ES-I3 (cell line): Measurements from ENCODE around the gene ENKD1.
A peak's percentile ranks its signal among the peaks of the same experiment; 100 is the strongest.

ENCODE experiments used
- H3K36me3 ChIP-seq: 2 replicates; pipeline ENCODE4 v1.6.1; 2013; ENCODE audit warnings: mild to moderate bottlenecking, low read length, control low read depth, moderate library complexity; ENCODE audit not compliant: insufficient read depth
- H3K4me1 ChIP-seq: 2 replicates; pipeline ENCODE4 v1.6.1; 2013; ENCODE audit warnings: mild to moderate bottlenecking, control low read depth, low read length; ENCODE audit not compliant: insufficient read depth
- H3K9ac ChIP-seq: 2 replicates; pipeline ENCODE4 v1.6.1; 2013; ENCODE audit warnings: low read depth, mild to moderate bottlenecking, low read length, moderate library complexity
- H3K9me3 ChIP-seq: 2 replicates; pipeline ENCODE4 v1.6.1; 2013; ENCODE audit warnings: mild to moderate bottlenecking, low read length, moderate library complexity; ENCODE audit not compliant: control insufficient read depth, insufficient read depth

ENKD1 gene

GRCh38 chr16:67673712-67674580 is 7.4 kb upstream of the ENKD1 start:
- H3K9ac ChIP-seq: no peak overlapping the region
- no peaks in the 10 kb centered on the region for H3K4me1 ChIP-seq
- H3K36me3 ChIP-seq: no peaks in the 10 kb centered on the region
- no peaks in the 10 kb centered on the region for H3K9me3 ChIP-seq

DNA sequence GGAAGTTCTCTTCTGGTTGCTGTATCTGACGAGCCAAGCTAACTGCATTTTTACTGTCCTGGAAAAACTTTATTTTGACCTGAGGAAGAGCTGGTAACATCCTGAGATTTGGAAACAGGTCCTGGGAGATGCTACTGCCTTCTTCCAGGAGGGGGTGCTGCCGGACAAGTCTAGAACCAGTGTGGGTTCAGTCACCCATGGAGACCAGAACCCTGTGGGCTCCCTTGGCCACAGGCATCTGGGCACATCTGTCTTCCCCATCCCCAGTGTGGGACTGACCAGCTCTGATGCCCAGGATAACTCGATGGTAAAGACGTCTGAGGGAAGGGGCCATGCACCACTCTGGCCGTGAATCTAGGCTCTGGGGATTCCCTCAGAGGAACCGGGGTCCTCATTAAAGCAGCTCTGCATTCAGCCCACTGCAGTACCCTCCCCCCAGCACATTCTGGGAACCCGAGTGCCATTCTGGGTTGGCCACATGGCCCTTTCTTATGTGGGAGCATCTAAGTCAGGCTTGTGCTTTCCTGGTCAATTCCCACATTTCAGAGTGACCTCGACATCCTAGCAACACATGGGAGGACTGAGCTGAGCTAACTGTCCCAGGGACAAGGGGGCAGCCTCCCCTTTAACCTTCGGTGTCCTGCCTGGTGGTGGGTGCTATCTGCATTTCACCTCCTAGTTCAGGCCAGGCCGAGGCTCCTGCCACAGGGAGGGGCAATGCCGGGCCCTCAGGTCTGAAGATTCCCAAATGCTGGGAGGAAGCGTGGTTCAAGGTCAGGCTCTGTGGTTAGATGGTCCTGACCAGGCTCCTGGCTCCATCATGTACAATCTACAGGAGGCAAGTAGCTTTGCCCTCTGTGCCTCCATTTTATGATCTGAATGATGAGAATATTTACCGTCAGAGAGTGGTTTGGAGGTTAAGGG is 6.5 kb upstream of the ENKD1 start:
- Histone ChIP-seq H3K36me3 (no peaks in the 10 kb centered on the region), H3K9me3 (no peaks in the 10 kb centered on the region), H3K9ac (no peak overlapping the region), H3K4me1 (no peaks in the 10 kb centered on the region)

- Histone ChIP-seq H3K9ac (no peak overlapping the region), H3K9me3 (no peaks in the 10 kb centered on the region), H3K4me1 (no peaks in the 10 kb centered on the region; the same call in 1 of the 2 replicates), H3K36me3 (no peaks in the 10 kb centered on the region)
These were observed 5.8 kb upstream of the ENKD1 start for GRCh38 chr16:67672306-67672705.

GRCh38 chr16:67669499-67670101 is 3.0 kb upstream of the ENKD1 start:
- H3K36me3 ChIP-seq: no peaks in the 10 kb centered on the region
- H3K4me1 ChIP-seq: no peaks in the 10 kb centered on the region; the same call in 1 of the 2 replicates
- H3K9ac ChIP-seq: no peak overlapping the region
- no peaks in the 10 kb centered on the region for H3K9me3 ChIP-seq

DNA sequence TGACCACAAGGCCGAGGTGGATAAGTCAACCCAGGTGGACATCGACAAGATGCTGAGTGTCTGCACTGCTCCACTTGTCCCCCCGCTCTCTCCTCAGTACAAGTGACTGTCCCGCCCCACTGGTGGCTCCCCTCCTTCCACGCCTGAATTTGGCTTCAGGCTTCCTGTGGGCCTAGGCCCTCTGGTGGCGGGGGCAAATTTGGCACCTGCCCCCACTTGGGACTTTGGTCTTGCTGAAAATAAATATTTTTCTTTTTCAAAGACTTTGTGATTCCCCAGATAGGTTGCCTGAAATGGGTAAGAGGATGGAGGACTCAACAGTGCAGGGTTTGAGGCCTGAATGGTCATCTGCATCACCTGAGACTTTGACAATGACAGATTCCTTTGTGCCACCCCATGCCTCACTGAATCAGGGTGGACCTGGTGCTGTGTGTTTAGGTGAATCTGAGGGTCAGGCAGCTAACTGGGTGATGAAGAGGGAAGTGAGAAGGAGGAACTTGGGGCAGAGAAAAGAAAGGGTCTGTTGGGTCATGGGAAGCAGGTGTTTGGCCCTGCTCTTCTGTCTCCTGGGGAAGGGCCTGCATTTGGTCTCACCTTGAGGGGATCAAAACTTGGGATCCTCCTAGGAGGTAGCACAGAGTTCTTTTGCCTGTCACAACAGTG is 2.1 kb upstream of the ENKD1 start:
- H3K36me3 ChIP-seq: no peaks in the 10 kb centered on the region
- H3K9ac ChIP-seq: no peak overlapping the region
- no peaks in the 10 kb centered on the region; the same call in 1 of the 2 replicates for H3K4me1 ChIP-seq
- no peaks in the 10 kb centered on the region for H3K9me3 ChIP-seq

GRCh38 chr16:67667817-67668494 is 1.4 kb upstream of the ENKD1 start:
- Histone ChIP-seq H3K4me1 (no peaks in the 10 kb centered on the region; the same call in 1 of the 2 replicates), H3K9ac (peak overlapping the region; percentile 79; the same call in 1 of the 2 replicates)

DNA sequence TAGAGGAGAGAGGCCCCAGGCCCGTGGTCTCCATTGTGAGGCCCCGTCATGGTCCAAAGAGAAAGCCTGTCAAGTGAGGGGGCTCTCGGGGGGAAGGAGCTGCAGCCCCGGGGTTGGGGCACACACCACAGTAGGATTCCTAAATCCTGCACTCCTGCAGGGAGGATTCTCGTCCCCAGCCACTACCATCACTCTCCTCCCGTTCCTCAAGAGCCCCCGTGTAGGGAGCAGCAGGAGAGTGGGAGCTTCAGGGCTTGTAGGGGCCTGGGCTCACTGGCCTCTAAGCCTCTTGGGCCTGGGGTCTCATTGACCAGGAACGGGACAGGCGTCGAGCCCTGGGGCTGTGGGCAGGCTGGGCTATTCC is 885 bp upstream of the ENKD1 start:
- Histone ChIP-seq H3K9ac (peak overlapping the region; percentile 79; the same call in 1 of the 2 replicates), H3K36me3 (no peaks in the 10 kb centered on the region), H3K4me1 (no peaks in the 10 kb centered on the region; the same call in 1 of the 2 replicates), H3K9me3 (no peaks in the 10 kb centered on the region)

More at GRCh38 chr16:67667817-67668494, 1.4 kb upstream of the ENKD1 start:
- Histone ChIP-seq H3K36me3 (no peaks in the 10 kb centered on the region), H3K9me3 (no peaks in the 10 kb centered on the region)

DNA sequence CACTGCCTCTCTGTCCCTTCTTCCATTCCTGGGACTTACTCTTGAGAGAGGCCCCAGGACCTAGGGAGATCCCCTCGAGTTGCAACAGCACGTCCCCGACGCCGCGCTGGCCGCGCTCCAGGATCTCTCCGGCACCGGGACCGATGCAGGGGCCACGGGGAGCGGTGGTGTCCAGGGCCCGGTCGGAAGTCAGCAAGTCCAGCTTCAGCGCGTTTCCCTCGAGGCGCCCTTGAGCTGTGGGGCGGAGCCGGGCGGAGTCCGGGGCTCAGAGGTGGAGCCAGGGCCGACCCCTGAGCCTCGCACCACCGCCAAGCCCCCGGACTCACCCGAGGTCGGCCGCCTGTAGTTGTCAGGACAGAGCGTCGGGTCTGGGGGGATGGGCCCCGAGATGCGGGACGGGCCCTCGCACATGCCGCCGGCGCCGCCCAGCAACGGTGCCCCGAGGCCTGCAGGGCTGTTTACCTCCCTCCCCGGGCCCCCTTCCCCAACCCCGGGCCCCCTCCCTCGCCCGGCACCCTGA is 458 bp downstream of the ENKD1 start:
- Histone ChIP-seq H3K36me3 (no peaks in the 10 kb centered on the region), H3K9ac (peak overlapping the region; percentile 79), H3K4me1 (no peaks in the 10 kb centered on the region; the same call in 1 of the 2 replicates), H3K9me3 (no peaks in the 10 kb centered on the region)

DNA sequence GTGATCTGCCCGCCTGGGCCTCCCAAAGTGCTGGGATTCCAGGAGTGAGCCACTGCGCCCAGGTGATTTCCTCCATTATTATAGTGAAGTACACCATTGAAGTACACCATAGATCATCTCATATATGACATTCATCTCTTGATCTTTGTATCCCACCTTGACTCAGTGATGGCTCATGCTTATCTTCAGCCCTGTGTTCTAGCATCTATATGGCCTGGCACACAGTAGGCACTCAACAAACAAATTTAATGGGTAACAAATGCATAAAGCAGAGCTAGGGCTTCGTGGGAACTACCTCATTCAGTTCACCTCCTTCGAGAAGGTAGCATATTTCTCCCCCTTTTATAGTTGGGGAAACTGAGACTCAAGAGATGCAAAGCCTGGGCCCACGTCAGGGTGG is 952 bp downstream of the ENKD1 start:
- Histone ChIP-seq H3K9ac (peak overlapping the region; percentile 79), H3K4me1 (no peaks in the 10 kb centered on the region; the same call in 1 of the 2 replicates), H3K36me3 (no peaks in the 10 kb centered on the region), H3K9me3 (no peaks in the 10 kb centered on the region)

DNA sequence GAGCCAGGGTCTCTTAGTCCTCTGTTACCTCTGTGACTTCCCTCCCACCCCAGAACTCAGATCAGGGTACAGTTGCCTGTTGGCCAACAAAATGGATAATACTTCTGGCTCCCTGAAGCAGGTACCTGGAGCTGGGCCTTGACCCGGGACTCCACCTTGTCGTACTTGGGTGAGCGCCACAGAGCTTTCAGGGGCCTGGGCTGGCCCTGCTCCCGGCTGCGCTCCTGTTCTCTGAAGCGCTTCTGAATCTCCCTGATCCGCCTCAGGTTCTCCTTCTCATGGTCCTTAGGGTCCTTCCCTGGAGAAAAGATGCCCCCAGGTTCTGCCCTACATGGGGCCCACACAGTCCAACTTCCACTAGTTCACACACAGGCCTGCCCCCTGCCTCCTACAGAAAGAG is 1.7 kb downstream of the ENKD1 start:
- H3K4me1 ChIP-seq: no peaks in the 10 kb centered on the region; the same call in 1 of the 2 replicates
- H3K9ac ChIP-seq: no peak overlapping the region
- H3K9me3 ChIP-seq: no peaks in the 10 kb centered on the region
- H3K36me3 ChIP-seq: no peaks in the 10 kb centered on the region

GRCh38 chr16:67664258-67664657 is 2.3 kb downstream of the ENKD1 start:
- H3K9ac ChIP-seq: no peak overlapping the region
- no peaks in the 10 kb centered on the region for H3K9me3 ChIP-seq
- no peaks in the 10 kb centered on the region for H3K36me3 ChIP-seq
- no peaks in the 10 kb centered on the region; the same call in 1 of the 2 replicates for H3K4me1 ChIP-seq

DNA sequence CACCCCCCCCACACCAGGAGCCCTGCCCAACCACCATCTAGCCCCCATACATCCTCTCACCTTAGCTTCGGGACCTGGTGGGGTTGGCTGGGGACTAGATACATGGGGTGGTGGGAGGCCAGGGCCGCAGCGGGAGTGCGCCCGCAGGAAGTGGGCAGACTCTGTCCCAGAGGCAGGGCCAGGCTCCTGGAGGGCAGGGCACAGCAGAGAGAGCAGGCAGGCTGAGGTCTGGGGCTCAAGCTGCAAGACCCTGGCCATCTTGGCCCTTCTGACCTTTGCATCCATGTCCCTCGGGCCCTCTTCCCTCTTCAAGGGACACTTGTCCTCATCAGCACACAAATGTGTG is 2.7 kb downstream of the ENKD1 start:
- no peak overlapping the region for H3K9ac ChIP-seq
- H3K4me1 ChIP-seq: no peaks in the 10 kb centered on the region; the same call in 1 of the 2 replicates
- H3K36me3 ChIP-seq: no peaks in the 10 kb centered on the region
- H3K9me3 ChIP-seq: no peaks in the 10 kb centered on the region

DNA sequence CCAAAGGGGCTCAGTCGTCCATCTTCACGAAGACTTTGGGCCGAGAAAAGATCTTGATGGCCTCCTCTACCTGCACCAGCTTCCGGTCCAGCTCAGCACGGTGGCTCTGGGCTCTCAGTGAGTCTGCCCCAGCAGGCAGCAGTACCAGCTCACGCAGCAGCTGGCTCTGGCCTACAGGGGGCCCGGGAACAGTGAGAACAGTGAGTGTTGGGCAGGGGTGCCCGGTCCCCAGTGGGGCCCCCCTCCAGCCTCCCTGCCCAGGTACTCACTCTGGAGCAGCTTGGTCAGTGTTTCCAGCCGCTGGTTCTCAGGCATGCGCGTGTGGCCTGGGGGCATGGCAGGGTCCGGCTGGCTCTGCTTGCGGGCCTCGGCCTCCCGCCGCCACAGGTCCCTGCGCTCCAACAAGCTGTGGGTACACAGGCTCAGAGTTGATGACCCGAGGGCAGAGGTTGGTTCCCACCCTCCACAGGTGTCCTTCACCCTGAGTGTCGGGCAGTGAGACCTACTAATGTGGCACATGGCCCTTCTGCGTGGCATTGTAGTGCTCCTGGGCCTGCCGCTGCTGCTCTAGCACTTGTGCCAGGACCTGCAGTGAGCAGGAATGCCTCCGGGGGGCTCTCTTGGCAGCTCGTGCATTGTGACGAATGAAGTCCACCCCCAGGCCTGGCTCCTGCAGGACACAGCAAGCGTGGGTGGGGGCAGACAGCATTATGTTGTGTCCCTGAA is 3.2 kb downstream of the ENKD1 start:
- Histone ChIP-seq H3K4me1 (no peaks in the 10 kb centered on the region; the same call in 1 of the 2 replicates), H3K9me3 (no peaks in the 10 kb centered on the region), H3K36me3 (no peaks in the 10 kb centered on the region), H3K9ac (no peak overlapping the region)
